ENCODE measurements around the gene SLC38A4.
"Not testable (repeated sequence)": the region's sequence is repeated elsewhere in the genome, so short reads cannot be mapped to it uniquely, and the experiment has no call there.

Gene SLC38A4

GRCh38 chr12:46825591-46826414 lies at the start of gene SLC38A4:
SLC38A4 (minus strand) TSS chr12:46825997; CDS start chr12:46793071, 32,926 bp downstream.
- DNase-seq = no peak

DNA sequence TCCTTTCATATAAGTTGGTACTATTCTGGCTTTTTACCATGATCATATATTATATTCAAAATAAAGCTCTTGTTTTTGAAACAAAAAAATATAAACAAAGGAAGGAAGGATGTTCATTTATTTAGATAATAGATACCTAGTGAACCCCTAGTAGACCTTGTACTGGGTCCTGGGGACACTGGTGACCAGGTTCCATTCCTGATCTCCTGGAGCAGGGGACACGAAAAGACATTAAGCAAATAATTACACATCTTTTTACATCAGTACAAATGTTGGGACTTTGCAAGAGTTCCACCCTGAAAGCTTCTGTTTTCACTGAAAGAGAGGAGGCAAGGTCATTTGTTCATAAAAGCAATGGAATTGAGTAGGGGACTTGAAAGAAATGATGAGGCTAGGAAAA lies 49.3 kb upstream of the SLC38A4 start:
- DNase-seq = no peak

- DNase-seq = no peak
Measured at GRCh38 chr12:46874642-46875041, 48.8 kb upstream of the SLC38A4 start.

- no peak for DNase-seq
Measured at GRCh38 chr12:46872135-46872534, 46.3 kb upstream of the SLC38A4 start.

GRCh38 chr12:46865311-46865710 lies 39.5 kb upstream of the SLC38A4 start:
- no peak for DNase-seq

DNA sequence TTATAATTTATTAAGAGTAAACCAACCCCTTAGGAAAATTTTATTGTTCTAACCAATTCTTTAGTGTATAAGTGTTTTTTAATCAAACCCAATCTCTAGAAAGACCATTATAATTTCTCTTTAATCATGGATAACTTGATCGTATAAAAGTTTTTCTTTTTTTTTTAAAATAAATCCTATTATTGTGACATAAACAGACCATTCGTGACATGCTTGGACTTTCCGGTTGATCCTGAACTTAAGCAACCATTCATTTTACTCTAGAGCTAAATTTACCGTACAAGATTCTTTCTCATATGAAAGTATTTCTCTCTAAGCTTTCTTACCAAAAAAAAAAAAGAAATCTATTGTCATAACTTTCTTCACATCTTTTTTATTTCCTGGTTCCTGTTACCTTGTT lies 32.6 kb upstream of the SLC38A4 start:
- no peak for DNase-seq

- no peak for DNase-seq
Measured at GRCh38 chr12:46857486-46857885, 31.7 kb upstream of the SLC38A4 start.

- no peak for DNase-seq
Measured at GRCh38 chr12:46855760-46856159, 30.0 kb upstream of the SLC38A4 start.

DNA sequence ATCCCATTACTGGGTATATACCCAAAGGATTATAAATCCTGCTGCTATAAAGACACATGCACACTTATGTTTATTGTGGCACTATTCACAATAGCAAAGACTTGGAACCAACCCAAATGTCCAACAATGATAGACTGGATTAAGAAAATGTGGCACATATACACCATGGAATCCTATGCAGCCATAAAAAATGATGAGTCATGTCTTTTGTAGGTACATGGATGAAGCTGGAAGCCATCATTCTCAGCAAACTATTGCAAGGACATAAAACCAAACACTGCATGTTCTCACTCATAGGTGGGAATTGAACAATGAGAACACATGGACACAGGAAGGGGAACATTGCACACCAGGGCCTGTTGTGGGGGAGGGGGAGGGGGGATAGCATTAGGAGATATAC lies 28.4 kb upstream of the SLC38A4 start:
- not testable (repeated sequence) for DNase-seq

DNA sequence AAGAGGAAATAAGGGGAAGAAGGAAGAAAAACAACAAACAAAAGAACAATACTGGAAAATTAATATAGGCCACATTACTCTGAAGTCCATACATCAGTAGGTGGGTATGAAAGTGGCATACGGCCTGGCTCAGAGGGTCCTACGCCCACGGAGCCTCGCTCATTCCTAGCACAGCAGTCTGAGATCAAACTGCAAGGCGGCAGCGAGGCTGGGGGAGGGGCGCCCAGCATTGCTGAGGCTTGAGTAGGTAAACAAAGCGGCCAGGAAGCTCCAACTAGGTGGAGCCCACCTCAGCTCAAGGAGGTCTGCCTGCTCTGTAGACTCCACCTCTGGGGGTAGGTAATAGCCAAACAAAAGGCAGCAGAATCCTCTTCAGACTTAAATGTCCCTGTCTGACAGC lies 23.0 kb upstream of the SLC38A4 start:
- DNase-seq = not testable (repeated sequence)

- no peak for DNase-seq
Measured at GRCh38 chr12:46847001-46847400, 21.2 kb upstream of the SLC38A4 start.

DNA sequence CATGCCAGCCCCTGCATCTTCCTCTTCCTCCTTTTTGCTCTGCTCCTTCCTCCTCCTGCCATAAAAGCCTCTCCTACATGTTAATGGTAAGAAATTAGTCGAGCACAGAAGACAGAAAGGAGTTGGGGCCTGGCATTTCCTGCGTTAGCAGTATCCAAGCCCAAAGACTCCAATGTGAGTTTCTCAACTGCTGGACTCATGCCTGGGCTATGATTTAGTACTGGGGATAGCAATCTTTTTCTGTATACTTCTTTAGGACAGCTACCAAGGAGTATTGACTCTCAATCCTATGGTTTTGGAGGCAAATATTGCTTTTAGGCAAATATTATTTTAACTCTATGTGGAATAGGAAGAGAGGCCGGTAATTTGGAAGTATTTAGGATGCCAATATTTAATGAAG lies 18.0 kb upstream of the SLC38A4 start:
- DNase-seq = no peak

DNA sequence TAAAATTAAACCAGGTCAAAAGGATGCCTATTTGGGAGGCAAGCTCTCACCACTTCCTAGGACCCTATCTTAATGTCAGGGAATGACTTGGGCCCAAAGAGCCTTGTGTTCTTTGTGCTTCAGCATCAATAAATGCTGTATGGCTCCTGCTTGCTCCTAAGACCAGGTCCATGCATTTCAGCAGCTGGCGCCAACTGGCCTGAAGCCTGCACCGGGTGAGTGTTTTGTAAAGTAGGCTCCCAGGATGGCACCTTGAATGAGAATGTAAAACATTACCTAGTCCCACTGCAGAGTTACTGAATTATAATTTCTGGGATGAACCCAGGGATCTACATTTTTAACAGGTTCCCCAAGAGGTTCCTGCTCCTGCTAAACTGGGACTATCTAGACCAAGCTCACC lies 16.1 kb upstream of the SLC38A4 start:
- DNase-seq = no peak

GRCh38 chr12:46839964-46840363 lies 14.2 kb upstream of the SLC38A4 start:
- no peak for DNase-seq

- DNase-seq = no peak
Measured at GRCh38 chr12:46839232-46839631, 13.4 kb upstream of the SLC38A4 start.

DNA sequence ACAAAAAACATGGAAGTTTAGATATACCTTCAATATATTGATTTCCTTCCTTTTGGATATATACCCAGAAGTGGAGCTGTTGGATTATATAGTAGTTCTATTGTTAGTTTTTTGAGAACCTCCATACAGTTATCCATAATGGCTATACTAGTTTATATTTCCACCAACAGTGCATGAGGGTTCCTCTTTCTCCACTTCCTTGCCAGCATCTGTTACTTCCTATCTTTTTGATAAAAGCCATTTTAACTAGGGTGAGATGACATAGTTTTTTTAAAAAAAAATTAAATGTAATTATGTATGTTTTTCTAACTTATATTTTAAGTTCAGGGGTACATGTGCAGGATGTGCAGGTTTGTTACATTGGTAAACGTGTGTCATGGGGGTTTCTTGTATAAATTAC lies 10.0 kb upstream of the SLC38A4 start:
- no peak for DNase-seq

GRCh38 chr12:46832130-46832704 lies 6.4 kb upstream of the SLC38A4 start:
- DNase-seq = no peak

DNA sequence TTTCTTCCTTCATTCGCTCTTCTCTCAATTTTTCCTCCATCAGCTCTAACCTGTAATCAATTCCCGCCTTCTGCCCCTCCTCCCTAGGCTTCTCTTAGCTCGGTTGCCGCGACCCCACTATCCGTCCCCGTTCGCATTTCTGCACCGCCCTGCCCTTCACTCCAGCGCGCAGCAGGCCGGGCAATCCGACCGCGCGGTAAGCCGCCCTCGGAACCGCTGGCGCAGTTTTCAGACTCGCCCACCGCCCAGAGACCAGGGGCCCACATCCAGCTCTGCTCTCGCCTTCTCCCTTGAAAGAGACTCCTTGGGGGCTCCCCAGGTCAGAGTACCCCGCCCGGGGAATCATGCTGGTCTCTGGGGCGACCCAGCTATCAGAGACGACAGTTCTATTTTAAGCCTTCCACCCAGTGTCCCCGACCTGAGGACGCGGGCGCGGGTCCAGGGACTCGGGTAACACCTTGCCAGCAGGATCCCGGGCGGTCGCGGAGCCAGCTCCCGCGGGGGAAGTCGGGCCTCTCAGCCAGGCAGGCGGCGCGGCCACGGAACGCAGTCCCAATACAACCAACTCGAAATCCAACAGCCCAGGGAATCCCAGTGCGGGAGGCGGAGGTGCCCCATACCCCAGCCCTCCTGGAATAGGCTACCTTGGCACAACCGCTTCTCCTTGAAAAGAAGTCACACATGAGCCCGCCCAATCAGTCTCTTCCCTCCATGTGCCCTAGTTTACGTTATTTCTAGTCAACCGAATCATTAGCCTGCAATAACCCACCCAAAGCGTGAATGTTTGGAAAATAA lies 5.7 kb upstream of the SLC38A4 start:
- DNase-seq = no peak

- no peak for DNase-seq
Measured at GRCh38 chr12:46830731-46831334, 5.0 kb upstream of the SLC38A4 start.

GRCh38 chr12:46824709-46825108 lies 1.1 kb downstream of the SLC38A4 start:
- DNase-seq = no peak

DNA sequence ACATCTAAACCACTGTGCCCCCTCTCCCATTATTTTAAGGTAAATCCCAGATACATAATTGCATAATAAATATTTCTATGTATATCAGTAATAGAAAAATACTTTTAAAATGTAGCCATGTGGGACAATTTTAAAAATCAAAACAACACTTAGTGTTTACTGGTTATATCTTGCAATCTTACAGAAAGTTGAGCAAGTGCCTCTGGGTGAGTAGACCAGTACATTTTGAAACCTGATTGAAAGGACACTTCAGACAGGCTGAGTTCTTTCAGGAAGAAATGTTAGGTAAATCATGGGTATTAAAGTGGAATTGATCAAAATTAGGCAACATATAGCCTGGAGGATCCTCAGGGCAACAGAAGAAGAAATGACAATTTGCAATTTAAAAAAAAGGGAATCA lies 7.2 kb downstream of the SLC38A4 start:
- no peak for DNase-seq

DNA sequence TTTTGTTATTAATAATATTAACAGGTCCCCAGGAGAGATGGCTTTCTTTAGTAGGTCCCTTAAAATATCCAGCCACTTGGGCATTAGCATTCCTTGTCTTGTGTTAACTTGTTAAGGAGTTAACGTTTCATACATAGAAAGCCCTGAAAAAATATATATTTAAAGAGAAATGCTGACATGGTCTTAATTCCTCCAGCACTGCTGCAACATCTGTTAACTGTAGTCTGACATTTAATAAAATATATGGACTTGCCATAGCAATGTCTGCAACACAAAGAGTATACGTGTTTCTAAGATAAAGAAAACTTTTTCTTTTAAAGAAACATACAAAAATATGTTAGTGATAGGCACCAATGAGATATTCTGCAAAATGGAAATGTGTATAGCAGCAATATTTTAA lies 10.0 kb downstream of the SLC38A4 start:
- DNase-seq = no peak

- DNase-seq = no peak
Measured at GRCh38 chr12:46814143-46814542, 11.7 kb downstream of the SLC38A4 start.

Data from activated CD4-positive, CD25-positive, alpha-beta regulatory T cell treated with anti-CD3 and anti-CD28 coated beads, Interleukin-2, amount 50 U/mL, for 72 hours (primary cell).